ENCODE measurements around the gene HGFAC. TPM values are rescaled to one million over a fixed set of nuclear protein-coding genes. Genes with fewer than 3 reads are reported as not detected.
A peak's percentile ranks its signal among the peaks of the same experiment; 100 is the strongest.

Gene HGFAC
- total and polyA plus RNA-seq, 2 of the 13 experiments (the other 11 are each of a cell fraction or from before 2014, with no cell fraction given), result 8.5 to 63.6 TPM

- TF ChIP-seq PRDM10 (CRISPR knock-in tag; IDR thresholded peaks at IDR 0.05; ENCODE audit: low read depth), result no peak
- no peak for TF ChIP-seq NFIC (IDR thresholded peaks at IDR 0.05; ENCODE audit: low read length)
- TF ChIP-seq ZNF691 (CRISPR knock-in tag; IDR thresholded peaks at IDR 0.05; ENCODE audit: borderline replicate concordance, low read depth), result no peak
- TF ChIP-seq RFX1 (IDR thresholded peaks at IDR 0.05), result no peak
- no peak for TF ChIP-seq ZNF570 (CRISPR knock-in tag; IDR thresholded peaks at IDR 0.05; ENCODE audit: borderline replicate concordance)
- no peak for TF ChIP-seq ZC3H13 (CRISPR knock-in tag; IDR thresholded peaks at IDR 0.05)
- TF ChIP-seq LCORL (IDR thresholded peaks at IDR 0.05), result peak; percentile 81
- TF ChIP-seq LCORL (CRISPR knock-in tag; IDR thresholded peaks at IDR 0.05), result peak; percentile 94
- TF ChIP-seq ZNF615 (CRISPR knock-in tag; IDR thresholded peaks at IDR 0.05; ENCODE audit: borderline replicate concordance), result no peak
- TF ChIP-seq ZXDC (CRISPR knock-in tag; IDR thresholded peaks at IDR 0.05), result no peak
- peak; percentile 53; the same call in 1 of the 2 replicates for TF ChIP-seq BRD4 (CRISPR knock-in tag; IDR thresholded peaks at IDR 0.05)
- no peak; the same call in 1 of the 2 replicates for TF ChIP-seq ZBTB3 (CRISPR knock-in tag; IDR thresholded peaks at IDR 0.05; ENCODE audit: borderline replicate concordance, low read depth)
- TF ChIP-seq HNF1B (CRISPR knock-in tag; IDR thresholded peaks at IDR 0.05), result peak; percentile 86
- no peak for TF ChIP-seq ZNF451 (CRISPR knock-in tag; IDR thresholded peaks at IDR 0.05)
- TF ChIP-seq TBX3 (IDR thresholded peaks at IDR 0.05; ENCODE audit: borderline replicate concordance), result peak; percentile 22; the same call in 1 of the 2 replicates
- TF ChIP-seq ZNF362 (CRISPR knock-in tag; IDR thresholded peaks at IDR 0.05; ENCODE audit: borderline replicate concordance), result no peak
- TF ChIP-seq RBM39 (IDR thresholded peaks at IDR 0.05; ENCODE audit: low read depth, low read length, poor library complexity, severe bottlenecking), result no peak
- TF ChIP-seq ASH2L (IDR thresholded peaks at IDR 0.05; ENCODE audit: insufficient read length, low read depth, low read length), result peak; percentile 68
These were observed 33.6 kb upstream of the HGFAC start (continued) for GRCh38 chr4:3407930-3408792.

All from HepG2 (cell line).